ENCODE measurements around the gene INPP5F.

GRCh38 chr10:119738962-119739361 is 13.1 kb downstream of the INPP5F start:
- no peak for TF ChIP-seq POLR2A (IDR thresholded peaks at IDR 0.05; ENCODE audit: low read depth, low read length)
- no peak for TF ChIP-seq POLR2AphosphoS5 (IDR thresholded peaks at IDR 0.05; ENCODE audit: low read depth, low read length)
- TF ChIP-seq TAF1 (IDR thresholded peaks at IDR 0.05; ENCODE audit: borderline replicate concordance, low read depth, low read length) = no peak

Data from GM12892 (cell line).